Activated CD4-positive, alpha-beta T cell treated with anti-CD3 and anti-CD28 coated beads for 36 hours (primary cell): Measurements from ENCODE around the gene FAM83F. TPM values are rescaled to one million over a fixed set of nuclear protein-coding genes. Genes with fewer than 3 reads are reported as not detected.

Source experiments
- ATAC-seq: fragments of 200-7000 bp; cut with Tn5 transposase; one replicate; pipeline ENCODE4 v1.10.0; 2021; ENCODE audit warnings: mild to moderate bottlenecking, moderate library complexity
- CTCF ChIA-PET: fragments of 350-600 bp; sonication (Branson Sonifier 250); formaldehyde crosslinking; loops from one replicate; lab custom pipeline; 2021; ENCODE audit warnings: antibody characterized with exemption; lab: Charles Lee
- POLR2A ChIA-PET: fragments of 350-600 bp; sonication (Branson Sonifier 250); formaldehyde crosslinking; loops from one replicate; lab custom pipeline; 2021; ENCODE audit warnings: antibody characterized with exemption, inconsistent platforms; lab: Charles Lee
- DNase-seq: peaks from one replicate; pipeline ENCODE4 v3.0.0-alpha.2; 2020
- H3K27ac Mint-ChIP-seq: one replicate; pipeline ENCODE4 v1.8.0; 2021; ENCODE audit warnings: mixed read lengths
- H3K27me3 Mint-ChIP-seq: one replicate; pipeline ENCODE4 v1.8.0; 2021; ENCODE audit warnings: mixed read lengths
- H3K36me3 Mint-ChIP-seq: one replicate; pipeline ENCODE4 v1.8.0; 2021; ENCODE audit warnings: low read depth, mixed read lengths
- H3K4me1 Mint-ChIP-seq: one replicate; pipeline ENCODE4 v1.8.0; 2021; ENCODE audit warnings: mixed read lengths
- H3K4me3 Mint-ChIP-seq: one replicate; pipeline ENCODE4 v1.8.0; 2021; ENCODE audit warnings: mild to moderate bottlenecking, moderate library complexity, mixed read lengths
- H3K9me3 Mint-ChIP-seq: one replicate; pipeline ENCODE4 v1.8.0; 2021; ENCODE audit warnings: low read depth, mixed read lengths
- intact Hi-C, 2 experiments: fragments of 100-400 bp; cut with DNase I in 1 of 2; cut with micrococcal nuclease in 1 of 2; formaldehyde crosslinking; loops; one replicate each; pipeline versions ENCODE4 v1.14.2 to v1.15.1; 2022 to 2024; cut with DNase I, micrococcal nuclease
- total RNA-seq, 2 experiments: library from RNA; stranded (reverse); gene quantifications; one replicate each; pipeline ENCODE4 v1.2.3, GENCODE V29; 2021

FAM83F gene
- total RNA-seq, 2 experiments from 2014 or later: 0.49 to 0.91 TPM

- no peak overlapping the region for H3K27ac Mint-ChIP-seq
- DNase-seq (peak; percentile 79), ATAC-seq (peak; percentile 90)
- intact Hi-C loops: loop anchor here (1.0 to 5.0 kb wide), 5 partner anchors 413 to 540 kb away; partner anchors contain the start of gene RPS19BP1 (in 1 of the 2)
- peaks cover 2% of the 10 kb centered on the region for H3K27me3 Mint-ChIP-seq
- no peak overlapping the region for H3K4me3 Mint-ChIP-seq
- POLR2A ChIA-PET: interaction anchor here (0.6 to 0.7 kb wide), 2 partner anchors 123 to 502 kb away, joined by 3 read pairs; no protein-coding TSS in a partner anchor
- H3K4me1 Mint-ChIP-seq: no peaks in the 10 kb centered on the region
- H3K36me3 Mint-ChIP-seq: no peaks in the 10 kb centered on the region
- no peaks in the 10 kb centered on the region for H3K9me3 Mint-ChIP-seq
- CTCF ChIA-PET: interaction anchor here (0.5 to 2.6 kb wide), 19 partner anchors 12 to 1316 kb away, joined by 3 to 18 read pairs (median 4); no protein-coding TSS in a partner anchor
Measured at GRCh38 chr22:40036591-40037225, 42.0 kb downstream of the FAM83F start.

DNA sequence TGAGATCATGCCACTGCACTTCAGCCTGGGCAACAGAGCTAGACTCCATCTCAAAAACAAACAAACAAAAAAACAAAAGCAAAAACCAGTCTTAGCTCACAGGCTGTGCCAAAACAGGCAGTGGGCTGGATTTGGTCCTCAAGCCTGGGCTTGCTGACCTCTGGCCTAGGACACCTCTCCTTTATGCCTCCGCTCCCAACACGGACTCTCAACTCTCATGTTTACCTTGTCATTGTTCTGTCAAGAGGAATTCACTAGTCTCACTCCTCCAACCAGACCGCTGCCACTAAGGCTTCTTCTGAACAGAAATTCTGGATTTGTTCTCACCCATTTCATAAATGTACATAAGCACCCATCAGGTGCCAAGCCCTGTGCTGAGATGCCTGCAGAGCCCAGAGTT lies 42.6 kb downstream of the FAM83F start:
- DNase-seq (no peak), ATAC-seq (no peak)
- Mint-ChIP-seq H3K4me1 (no peaks in the 10 kb centered on the region), H3K27me3 (peaks cover 2% of the 10 kb centered on the region), H3K9me3 (no peaks in the 10 kb centered on the region), H3K4me3 (no peak overlapping the region), H3K36me3 (no peaks in the 10 kb centered on the region), H3K27ac (no peak overlapping the region)
- intact Hi-C loops: loop anchor here (2.0 to 5.0 kb wide), 2 partner anchors 480 to 505 kb away; partner anchors contain the start of gene RPS19BP1 (in 1 of the 2)
- CTCF ChIA-PET: interaction anchor here (0.6 to 2.6 kb wide), 17 partner anchors 13 to 1316 kb away, joined by 3 to 18 read pairs (median 4); no protein-coding TSS in a partner anchor
- POLR2A ChIA-PET: interaction anchor here (0.6 to 0.7 kb wide), 2 partner anchors 122 to 308 kb away, joined by 3 to 5 read pairs; no protein-coding TSS in a partner anchor

DNA sequence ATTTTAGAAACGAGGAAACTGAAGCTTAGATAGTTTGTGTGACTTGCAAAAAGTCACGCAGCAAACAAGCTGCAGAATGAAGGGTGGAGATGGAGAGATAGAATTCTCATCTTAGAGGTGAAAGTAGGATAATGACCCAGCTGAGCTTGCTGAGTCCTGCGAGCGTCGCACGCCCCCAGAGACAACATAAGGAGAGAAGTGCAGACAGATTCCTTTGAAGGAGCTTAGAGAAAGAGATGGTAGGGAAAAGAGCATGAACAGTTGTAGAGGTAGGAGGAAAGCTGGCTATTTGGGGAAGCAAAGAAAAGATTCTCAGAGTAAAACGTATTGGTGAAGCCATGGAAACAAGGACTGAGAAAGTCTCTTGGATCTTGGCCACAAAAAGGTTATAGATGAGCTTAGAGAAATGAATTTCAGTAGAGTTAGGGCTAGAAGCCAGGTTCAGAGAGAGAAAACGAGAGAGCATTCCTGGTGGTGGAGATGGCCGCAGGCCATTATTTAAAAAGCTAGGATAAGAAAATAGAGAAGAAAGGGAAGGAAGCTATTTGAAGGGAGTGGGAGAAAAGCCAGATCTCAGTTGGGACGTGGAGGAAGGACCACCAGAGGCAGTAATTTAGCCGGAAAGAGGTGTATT lies 44.8 kb downstream of the FAM83F start:
- intact Hi-C loops: loop anchor here in 1 of 2 experiments (5.0 kb wide), 2 partner anchors 482 to 1053 kb away; partner anchors contain the start of gene EP300
- Mint-ChIP-seq H3K36me3 (peaks cover under 1% of the 10 kb centered on the region), H3K4me1 (peaks cover 4% of the 10 kb centered on the region), H3K4me3 (no peak overlapping the region), H3K27me3 (peaks cover 2% of the 10 kb centered on the region), H3K27ac (no peak overlapping the region), H3K9me3 (no peaks in the 10 kb centered on the region)
- POLR2A ChIA-PET: no interaction called here
- DNase-seq (no peak), ATAC-seq (no peak)
- CTCF ChIA-PET: interaction anchor here (0.7 to 2.7 kb wide), 10 partner anchors 15 to 980 kb away, joined by 3 to 16 read pairs (median 4); partner anchors contain the start of gene ADSL

DNA sequence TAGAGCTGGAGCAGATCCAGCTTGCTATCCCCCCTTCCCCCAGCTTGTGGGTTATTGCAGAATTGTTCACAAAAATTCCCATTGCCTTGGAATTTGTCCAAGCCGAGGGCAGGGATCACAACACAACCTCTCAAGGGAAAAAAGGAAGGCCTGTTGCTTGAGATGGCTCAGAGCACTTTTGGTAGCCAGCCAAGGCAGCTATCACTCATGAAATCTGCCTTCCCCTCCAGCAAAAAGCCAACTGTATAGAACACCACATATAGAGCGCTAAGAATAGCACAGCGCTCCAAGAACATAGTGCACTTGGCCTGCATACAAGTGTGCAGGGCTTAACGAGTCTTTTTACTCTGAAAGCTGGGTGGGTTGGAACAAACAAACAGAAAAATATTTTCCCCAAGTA lies 46.2 kb downstream of the FAM83F start:
- H3K4me3 Mint-ChIP-seq: no peak overlapping the region
- DNase-seq (no peak), ATAC-seq (no peak)
- intact Hi-C loops: loop anchor here in 1 of 2 experiments (5.0 kb wide), 1 partner anchor 1051 kb away; the partner anchor contains the start of gene EP300
- H3K9me3 Mint-ChIP-seq: no peaks in the 10 kb centered on the region
- H3K27ac Mint-ChIP-seq: no peak overlapping the region
- ChIA-PET CTCF (interaction anchor here (1.0 to 2.5 kb wide), 4 partner anchors 17 to 545 kb away, joined by 3 to 12 read pairs (median 7); partner anchors contain the start of gene ADSL), POLR2A (interaction anchor here (0.6 kb wide), 2 partner anchors 518 to 721 kb away, joined by 3 to 7 read pairs; no protein-coding TSS in a partner anchor)
- peaks cover 2% of the 10 kb centered on the region for H3K27me3 Mint-ChIP-seq
- H3K36me3 Mint-ChIP-seq: peaks cover 1% of the 10 kb centered on the region
- H3K4me1 Mint-ChIP-seq: peaks cover 4% of the 10 kb centered on the region

DNA sequence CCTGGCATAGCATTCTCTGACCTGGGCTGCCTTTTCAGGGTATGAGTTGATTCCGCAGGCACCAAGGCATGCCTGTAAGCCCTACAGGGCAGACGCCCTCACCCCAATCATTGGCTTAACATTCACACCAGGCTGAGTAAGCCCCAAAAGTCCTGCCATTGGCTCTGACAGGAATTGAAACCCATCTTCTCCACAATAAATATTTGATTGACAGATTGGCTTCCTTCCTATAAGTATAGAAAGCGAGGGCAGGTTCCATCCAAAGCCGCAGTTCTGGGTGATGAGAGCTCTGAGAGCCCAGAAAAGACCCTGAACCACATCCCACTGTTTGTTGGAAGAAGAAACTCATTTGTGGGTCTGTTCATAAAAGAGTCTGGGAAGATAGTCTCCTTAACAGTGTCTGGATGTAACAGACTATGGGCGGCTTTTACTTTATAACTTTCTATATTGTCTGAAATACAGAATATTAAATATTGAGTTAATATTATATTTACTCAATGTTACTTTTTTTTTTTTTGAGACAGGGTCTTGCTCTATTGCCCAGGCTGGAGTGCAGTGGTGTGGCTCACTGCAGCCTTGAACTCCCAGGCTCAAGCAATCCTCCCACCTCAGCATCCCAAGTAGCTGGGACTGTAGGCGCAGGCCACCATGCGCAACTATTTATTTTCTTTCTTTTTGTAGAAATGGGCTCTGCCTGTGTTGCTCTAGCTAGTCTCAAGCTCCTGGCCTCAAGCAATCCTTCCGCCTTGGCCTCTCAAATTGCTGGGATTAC lies 46.8 kb downstream of the FAM83F start:
- no peak overlapping the region for H3K4me3 Mint-ChIP-seq
- ATAC-seq (no peak), DNase-seq (no peak)
- peaks cover 2% of the 10 kb centered on the region for H3K27me3 Mint-ChIP-seq
- ChIA-PET POLR2A (interaction anchor here (0.6 kb wide), 3 partner anchors 304 to 722 kb away, joined by 3 to 7 read pairs (median 4); no protein-coding TSS in a partner anchor), CTCF (interaction anchor here (1.0 to 2.5 kb wide), 2 partner anchors 306 to 507 kb away, joined by 3 to 12 read pairs; partner anchors contain the start of gene ADSL)
- H3K27ac Mint-ChIP-seq: no peak overlapping the region
- peaks cover 6% of the 10 kb centered on the region for H3K4me1 Mint-ChIP-seq
- no peaks in the 10 kb centered on the region for H3K9me3 Mint-ChIP-seq
- intact Hi-C loops: loop anchor here in 1 of 2 experiments (5.0 kb wide), 1 partner anchor 1051 kb away; the partner anchor contains the start of gene EP300
- H3K36me3 Mint-ChIP-seq: peaks cover 1% of the 10 kb centered on the region

DNA sequence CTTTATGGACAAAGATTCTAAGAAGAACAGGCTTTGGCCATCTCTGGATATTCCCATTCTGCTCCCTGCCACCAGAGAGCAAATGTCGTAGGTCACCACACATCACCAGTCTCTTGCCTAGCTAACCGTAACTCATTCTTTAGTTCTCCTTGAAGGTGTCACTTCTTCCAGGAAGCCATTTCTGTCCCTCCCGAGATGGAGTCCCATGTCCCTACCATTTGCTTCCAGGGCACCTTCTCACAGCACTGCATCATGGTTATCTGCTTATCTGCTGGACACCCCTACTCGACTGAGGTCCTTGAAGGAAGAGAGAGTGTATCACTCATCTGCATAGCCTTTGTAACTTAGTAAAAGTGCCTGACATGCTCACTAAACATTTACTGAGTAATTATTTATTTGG lies 47.6 kb downstream of the FAM83F start:
- no peak for ATAC-seq
- H3K27me3 Mint-ChIP-seq: peaks cover 2% of the 10 kb centered on the region
- H3K9me3 Mint-ChIP-seq: no peaks in the 10 kb centered on the region
- H3K36me3 Mint-ChIP-seq: peaks cover 1% of the 10 kb centered on the region
- ChIA-PET POLR2A (no interaction called here), CTCF (no interaction called here)
- H3K27ac Mint-ChIP-seq: no peak overlapping the region
- no peak overlapping the region for H3K4me3 Mint-ChIP-seq
- H3K4me1 Mint-ChIP-seq: peaks cover 12% of the 10 kb centered on the region
- intact Hi-C loops: loop anchor here in 1 of 2 experiments (5.0 kb wide), 1 partner anchor 1050 kb away; the partner anchor contains the start of gene EP300
- DNase-seq: no peak

DNA sequence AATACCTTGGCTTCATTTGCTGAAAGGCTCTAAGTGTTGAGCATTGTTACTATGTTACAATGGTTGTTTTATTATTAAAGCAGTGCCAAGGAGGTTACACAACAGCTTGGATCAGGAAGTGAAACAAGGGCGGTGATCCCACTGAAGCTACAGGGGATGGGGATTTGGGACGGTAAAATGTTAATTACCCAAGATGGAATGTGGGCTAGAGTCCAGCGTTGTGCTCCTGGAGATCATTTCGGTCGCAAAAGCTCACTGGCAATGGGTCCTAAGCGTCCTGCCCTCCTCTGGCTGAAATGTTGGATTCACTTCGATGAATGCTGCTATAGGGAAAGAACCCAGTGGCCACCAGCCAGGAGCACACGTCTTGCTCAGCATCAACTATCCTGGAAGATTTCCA lies 48.3 kb downstream of the FAM83F start:
- intact Hi-C loops: loop anchor here in 1 of 2 experiments (5.0 kb wide), 1 partner anchor 1049 kb away; the partner anchor contains the start of gene EP300
- Mint-ChIP-seq H3K27ac (peak overlapping the region; percentile 99), H3K9me3 (no peaks in the 10 kb centered on the region), H3K36me3 (peaks cover 1% of the 10 kb centered on the region), H3K27me3 (peaks cover 2% of the 10 kb centered on the region), H3K4me1 (peaks cover 18% of the 10 kb centered on the region), H3K4me3 (peak overlapping the region; percentile 87)
- ChIA-PET CTCF (interaction anchor here (0.6 to 2.3 kb wide), 7 partner anchors 12 to 508 kb away, joined by 3 to 21 read pairs (median 5); no protein-coding TSS in a partner anchor), POLR2A (interaction anchor here (0.6 to 5.4 kb wide), 9 partner anchors 12 to 525 kb away, joined by 3 to 71 read pairs (median 5); partner anchors contain the start of genes ATF4 and TNRC6B)
- DNase-seq (no peak), ATAC-seq (no peak)

DNA sequence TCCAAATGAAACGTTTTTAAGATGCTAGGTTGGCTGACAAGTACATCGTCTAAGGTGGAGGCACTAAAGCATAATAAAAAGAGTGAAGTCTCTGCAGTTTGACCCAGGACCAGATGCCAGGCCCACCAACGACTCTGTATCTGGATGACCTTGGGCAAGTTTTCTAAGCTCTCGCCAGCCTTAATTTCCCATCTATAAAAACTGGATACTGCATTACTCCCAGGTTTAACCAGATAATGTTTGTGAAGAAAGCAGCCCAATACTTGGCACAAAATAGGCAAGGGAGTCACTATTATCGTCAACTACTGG lies 49.0 kb downstream of the FAM83F start:
- H3K36me3 Mint-ChIP-seq: peaks cover 1% of the 10 kb centered on the region
- H3K4me1 Mint-ChIP-seq: peaks cover 21% of the 10 kb centered on the region
- ChIA-PET CTCF (interaction anchor here (0.9 to 2.3 kb wide), 13 partner anchors 12 to 514 kb away, joined by 3 to 21 read pairs (median 5); partner anchors contain the start of gene FAM83F), POLR2A (interaction anchor here (0.6 to 5.4 kb wide), 25 partner anchors 11 to 725 kb away, joined by 3 to 71 read pairs (median 4); partner anchors contain the start of genes ADSL, ATF4, RPL3 and TAB1)
- DNase-seq: no peak
- H3K27ac Mint-ChIP-seq: peak overlapping the region; percentile 99
- ATAC-seq: no peak
- no peaks in the 10 kb centered on the region for H3K9me3 Mint-ChIP-seq
- peaks cover 2% of the 10 kb centered on the region for H3K27me3 Mint-ChIP-seq
- intact Hi-C loops: loop anchor here (1.0 to 5.0 kb wide), 10 partner anchors 12 to 1049 kb away; partner anchors contain the start of genes ADSL (in 2 of the 2), TNRC6B (in 2 of the 2), ATF4 (in 1 of the 2) and EP300 (in 1 of the 2)
- H3K4me3 Mint-ChIP-seq: peak overlapping the region; percentile 87

- H3K27ac Mint-ChIP-seq: peak overlapping the region; percentile 99
- H3K4me1 Mint-ChIP-seq: peaks cover 24% of the 10 kb centered on the region
- ATAC-seq (peak; percentile 91), DNase-seq (peak; percentile 98)
- H3K9me3 Mint-ChIP-seq: no peaks in the 10 kb centered on the region
- H3K27me3 Mint-ChIP-seq: peaks cover 2% of the 10 kb centered on the region
- ChIA-PET POLR2A (interaction anchor here (0.5 to 5.4 kb wide), 32 partner anchors 11 to 725 kb away, joined by 3 to 71 read pairs (median 4); partner anchors contain the start of genes ADSL, ATF4, RPL3 and TAB1), CTCF (interaction anchor here (0.6 to 2.3 kb wide), 20 partner anchors 11 to 813 kb away, joined by 3 to 21 read pairs (median 4); partner anchors contain the start of genes FAM83F and TNRC6B)
- H3K36me3 Mint-ChIP-seq: peaks cover 1% of the 10 kb centered on the region
- H3K4me3 Mint-ChIP-seq: peak overlapping the region; percentile 87
- intact Hi-C loops: loop anchor here (1.0 to 5.0 kb wide), 10 partner anchors 11 to 1048 kb away; partner anchors contain the start of genes ADSL (in 2 of the 2), TNRC6B (in 2 of the 2), ATF4 (in 1 of the 2) and EP300 (in 1 of the 2)
Measured at GRCh38 chr22:40044102-40044869, 49.5 kb downstream of the FAM83F start.
